ENCODE data around the gene CTNNA3.

Gene CTNNA3

DNA sequence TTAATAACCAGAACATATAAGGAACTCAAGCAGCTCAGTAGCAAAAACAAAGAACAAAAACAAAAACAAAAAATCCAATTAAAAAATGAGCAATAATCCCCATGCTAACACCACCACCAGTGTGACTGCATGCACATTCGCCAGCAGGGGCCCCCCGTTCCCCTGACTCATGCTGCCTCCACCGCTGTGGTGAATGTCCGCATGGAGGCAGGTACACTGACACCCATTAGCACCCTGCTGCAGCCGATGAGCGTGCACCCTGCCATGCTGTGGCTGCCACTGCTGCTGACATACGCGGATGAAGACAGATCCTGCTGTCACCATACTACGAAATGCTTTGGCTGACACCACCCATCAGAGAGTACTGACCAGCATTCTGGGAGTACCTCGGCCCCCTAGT, 1091.8 kb downstream of the CTNNA3 start:
- DNase-seq, result no peak

DNA sequence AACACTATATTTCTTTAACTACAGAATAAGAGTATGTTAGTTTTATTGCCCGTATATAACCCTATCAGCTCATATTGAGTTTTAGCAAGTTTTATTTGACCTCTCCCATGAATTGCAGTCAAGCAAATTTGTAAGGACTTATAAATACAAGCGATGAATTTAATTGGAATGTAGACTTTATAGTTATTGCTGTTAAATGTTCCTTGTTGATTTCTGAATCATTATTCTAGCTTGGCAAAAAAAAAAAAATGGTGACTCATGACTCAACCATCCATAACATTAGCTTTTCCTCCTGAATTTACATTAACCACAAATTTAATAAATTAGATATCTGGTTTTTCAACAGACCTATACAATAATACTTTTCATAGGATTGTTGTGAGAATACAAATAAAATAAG, 1104.1 kb downstream of the CTNNA3 start:
- DNase-seq, result no peak

DNA sequence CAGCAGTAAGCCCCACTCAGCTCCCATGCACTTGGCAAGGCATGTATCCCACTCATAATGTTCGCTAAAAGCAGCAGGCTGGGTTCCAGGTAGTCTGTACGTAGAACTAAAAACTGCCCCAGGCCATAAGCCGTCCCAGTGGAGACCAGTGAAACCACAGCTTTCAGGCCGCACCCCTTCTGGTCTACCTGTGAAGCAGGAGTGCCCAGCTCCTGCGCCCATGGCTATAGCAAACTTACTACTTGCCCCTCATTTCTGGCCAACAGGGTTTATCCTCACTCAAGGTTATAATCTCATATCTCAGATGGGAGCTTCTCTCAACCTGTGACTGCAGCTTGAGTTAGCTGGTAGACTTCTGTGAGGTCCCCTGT, 1108.3 kb downstream of the CTNNA3 start:
- DNase-seq, result no peak

DNA sequence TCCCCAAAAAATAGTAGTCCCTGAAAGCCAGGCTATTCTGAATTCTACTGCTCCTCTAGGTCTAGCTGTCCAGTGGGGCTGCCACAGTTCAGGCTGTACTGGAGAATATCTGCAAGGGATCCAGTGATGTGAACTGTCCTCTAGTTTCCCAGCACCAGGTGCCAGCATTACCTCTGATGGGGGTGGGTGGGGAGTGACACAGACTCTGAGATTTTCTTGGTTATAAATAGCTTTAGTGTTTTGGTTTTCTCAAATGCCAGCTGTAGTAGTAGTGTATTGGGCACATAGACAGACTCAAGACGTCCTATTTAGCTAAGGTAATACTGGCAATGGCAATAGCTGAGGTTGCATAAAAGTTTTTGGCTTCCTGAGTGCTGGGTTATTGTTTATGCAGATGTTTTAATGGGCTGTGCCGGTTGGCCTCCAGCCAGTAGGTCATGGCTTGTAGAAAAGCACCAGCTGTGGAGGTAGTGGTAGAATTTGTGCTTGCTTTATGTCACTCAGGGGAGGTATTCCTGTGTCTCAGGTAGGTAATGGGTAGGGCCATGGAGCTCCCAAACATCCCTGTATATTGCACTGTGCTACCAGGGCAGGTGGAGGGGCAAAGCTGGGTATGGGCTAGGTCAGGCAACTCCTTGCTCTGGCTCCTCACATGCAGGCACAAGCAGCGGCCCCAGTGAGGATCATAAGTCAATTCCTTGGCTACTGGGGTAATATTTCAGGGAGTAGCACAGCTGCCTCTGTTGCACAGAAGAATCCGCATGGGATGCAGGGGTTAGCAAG, 1108.9 kb downstream of the CTNNA3 start:
- no peak for DNase-seq

DNA sequence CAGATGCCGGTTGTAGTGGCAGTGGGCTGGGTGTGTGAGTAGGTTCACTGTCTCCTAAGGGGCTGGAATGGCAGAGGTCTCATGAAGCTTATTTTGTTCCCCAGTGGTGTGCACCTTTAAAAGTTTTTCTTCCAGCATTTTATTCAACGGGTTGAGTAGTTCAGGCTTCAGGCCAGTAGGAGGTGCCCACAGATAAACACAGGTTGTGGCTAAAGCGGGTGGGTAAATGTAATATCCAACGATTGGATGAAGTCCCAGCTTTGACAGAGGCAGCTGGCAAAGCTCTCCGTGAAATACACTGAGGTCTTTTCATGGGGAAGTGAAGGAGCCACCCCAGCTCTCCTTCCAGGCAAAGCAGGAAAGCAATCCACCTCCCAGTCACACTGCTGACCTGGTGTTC, 1109.9 kb downstream of the CTNNA3 start:
- no peak for DNase-seq

DNA sequence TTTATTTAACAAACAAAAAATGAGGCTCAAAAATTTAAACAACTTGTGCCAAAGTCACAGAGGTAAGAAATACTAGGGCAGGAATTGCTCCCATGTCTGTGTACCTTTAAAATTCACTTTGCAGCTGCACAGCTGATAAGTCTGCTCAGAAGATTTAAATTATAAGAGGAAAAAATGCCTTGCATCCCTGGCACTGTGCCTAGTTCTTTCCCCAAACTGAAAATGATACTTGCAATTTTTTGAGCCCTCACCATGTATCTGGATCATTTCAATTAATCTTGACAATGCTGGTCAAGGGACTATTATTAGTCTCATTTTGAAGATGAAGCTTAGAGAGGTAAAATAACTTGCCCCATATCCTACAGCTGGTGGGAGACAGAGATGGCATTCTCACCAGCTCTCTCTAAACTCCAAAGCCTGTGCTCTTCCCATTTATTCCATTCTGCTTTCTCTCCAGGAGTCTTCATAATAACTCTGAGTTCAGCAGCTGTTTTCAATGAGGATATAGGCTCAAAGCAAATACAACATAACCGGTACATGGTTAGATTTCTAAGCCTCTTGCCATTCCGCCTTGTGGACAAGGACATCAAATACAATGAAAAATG, 1120.6 kb downstream of the CTNNA3 start:
- no peak for DNase-seq

DNA sequence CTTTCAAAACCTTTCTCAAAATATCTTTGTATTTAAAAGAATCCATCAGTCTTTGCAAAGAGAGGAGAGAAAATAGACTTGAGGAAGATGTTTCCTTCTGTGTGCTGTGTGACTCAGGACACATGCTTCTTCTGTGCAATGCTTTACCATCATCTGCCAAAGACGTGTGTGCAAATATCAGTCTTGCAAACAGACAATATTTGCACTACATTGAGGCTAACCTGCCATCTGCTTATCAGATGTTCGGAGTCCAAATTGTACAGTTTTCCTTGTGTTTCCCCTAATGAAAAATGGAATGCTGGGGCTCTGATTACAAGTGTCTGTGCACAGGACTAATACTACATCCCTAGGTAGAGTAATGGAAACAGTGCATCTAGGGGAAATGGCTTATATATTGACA, 1123.3 kb downstream of the CTNNA3 start:
- DNase-seq, result no peak

DNA sequence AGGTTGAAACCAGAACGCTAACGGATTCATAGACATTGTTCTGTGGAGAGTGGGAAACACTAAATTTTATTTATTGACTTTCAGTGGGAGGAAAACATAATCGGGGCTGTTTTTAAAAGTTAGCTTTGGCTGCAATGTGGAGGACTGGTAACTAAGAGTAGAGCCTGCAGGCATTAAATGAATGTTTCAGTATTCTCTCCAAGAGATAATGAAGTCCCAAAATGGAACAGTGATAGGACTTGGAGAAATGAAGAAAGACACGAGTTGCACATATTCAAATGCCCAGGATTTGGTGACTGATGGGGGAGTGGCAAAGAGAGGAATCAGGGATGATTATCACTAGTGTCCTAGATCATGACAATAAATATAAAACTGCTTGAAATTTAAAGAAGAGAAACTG, 1130.0 kb downstream of the CTNNA3 start:
- DNase-seq, result no peak

DNA sequence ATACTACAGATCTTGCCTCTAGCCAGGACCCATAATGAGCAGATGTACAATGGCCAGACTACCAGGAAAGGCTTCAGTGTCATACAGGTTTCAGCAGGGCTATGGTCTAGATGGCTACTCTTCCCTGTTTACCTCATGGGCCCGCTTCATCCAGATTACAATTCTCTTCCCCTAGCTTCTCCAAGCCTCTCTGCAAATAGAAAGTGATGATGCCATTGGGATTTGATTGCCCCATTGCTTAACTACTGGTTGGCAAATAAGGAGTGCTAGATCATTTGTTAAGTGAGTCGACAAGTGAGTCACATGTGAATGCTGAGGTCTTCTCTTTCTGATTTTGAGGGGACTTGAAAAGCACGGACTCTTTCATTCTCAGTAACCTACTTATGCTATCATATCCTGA, 1131.7 kb downstream of the CTNNA3 start:
- DNase-seq, result no peak

DNA sequence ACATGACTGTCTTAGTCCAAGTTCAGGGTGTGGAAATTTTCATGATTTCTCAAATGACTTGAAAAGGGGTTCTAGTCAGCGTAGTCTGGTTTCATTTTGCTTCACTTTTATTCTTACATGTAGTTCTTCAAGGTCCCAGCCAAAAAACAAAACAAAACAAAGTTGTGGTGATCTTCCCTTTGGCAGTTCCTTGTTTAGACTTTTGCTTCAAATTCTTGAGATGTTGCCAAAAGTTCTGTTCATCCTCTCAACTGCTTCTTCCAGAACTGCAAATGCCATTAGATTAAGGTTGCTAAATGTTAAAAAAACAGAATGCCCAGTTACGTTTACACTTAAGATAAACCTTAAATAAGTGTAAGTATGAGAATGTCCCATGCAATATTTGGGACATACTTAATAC, 1140.9 kb downstream of the CTNNA3 start:
- DNase-seq, result no peak

DNA sequence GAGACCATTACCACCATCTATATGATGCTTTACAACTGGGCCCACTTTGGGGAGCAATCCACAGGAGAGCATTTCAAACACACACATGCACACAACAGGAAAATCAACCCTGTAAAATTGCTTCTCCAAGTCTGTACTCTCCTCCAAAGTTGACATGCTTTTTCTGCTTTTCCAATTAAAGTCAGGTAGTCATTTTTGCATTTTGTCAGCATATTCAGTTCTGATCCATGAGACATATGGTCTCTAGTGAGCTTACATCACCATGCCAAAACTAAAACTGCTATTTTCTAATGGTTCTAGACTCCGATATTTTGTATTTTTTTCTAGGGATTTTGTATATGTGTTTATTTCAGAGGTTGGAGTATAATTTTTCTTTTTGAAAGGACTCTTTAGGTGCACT, 1143.7 kb downstream of the CTNNA3 start:
- DNase-seq, result no peak

DNA sequence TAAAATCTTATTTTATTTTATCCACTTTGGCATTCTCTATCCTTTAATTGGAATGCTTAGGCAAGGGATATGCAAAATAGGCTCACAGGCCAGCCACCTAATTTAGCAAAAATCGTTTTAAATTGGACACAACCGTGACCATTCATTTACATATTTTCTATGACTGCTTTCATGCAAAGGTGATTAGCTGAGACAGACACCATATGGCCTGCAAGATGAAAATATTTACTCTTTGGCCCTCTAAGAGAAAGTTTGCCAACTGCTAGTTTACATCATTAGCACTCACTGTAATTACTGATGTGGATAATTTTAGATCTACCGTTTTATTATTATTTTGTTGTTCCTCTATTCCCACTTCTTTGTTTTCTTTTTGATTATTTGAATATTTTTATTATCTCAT, 1145.6 kb downstream of the CTNNA3 start:
- DNase-seq, result no peak

DNA sequence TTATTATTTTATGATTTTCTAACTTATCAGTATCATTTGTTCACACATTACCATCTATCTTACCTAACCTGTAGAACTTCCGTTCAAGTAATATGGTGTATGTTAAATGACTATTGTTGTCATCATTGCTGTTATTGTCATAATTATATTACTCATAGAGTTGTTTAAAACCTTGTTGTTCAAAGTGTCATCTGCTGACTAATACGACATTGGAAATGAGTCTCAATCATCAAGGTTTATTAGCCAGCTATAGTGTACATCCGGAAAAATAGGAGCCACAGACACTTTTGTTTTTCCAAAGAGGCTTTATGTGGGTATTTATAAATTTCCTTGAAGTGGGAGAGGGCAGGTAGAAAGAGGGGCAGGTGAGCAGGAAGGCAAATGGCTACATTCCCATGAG, 1157.1 kb downstream of the CTNNA3 start:
- DNase-seq, result no peak

DNA sequence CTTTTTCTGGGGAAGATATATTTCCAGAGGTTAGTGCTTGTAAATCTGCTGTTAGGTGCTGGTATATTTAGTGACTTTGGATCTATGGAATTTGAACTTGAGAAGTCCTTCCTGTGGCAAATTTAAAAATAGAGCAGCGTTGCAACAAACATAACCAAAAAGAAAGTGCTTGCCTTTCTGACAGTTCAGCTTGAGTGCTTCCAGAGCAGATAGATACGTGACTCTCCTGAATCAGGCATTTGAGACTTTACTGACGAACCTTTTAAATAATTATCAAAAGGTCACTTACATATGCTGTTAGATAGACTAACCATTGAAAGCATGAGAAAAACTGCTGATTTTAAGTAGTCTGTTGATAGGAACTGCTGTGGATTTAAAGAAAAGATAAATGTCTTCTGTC, 1157.6 kb downstream of the CTNNA3 start:
- DNase-seq, result no peak

DNA sequence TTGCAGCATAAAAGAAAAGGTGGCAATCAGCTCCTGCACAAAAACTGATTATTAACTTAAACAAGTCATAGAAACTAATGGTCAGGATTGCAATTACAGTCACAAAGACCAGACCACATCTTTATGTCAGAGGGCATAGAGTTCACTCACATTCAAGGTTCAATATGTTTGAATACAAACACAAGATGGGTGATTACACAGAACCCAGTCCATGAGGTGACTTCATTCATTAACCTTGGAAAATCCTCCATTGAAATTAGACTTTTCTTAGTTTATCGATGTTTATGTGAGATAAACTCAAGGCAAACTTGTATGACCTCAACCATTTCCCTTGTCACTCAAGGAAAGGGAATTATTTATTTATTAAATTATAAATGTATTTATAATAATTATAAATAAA, 1158.8 kb downstream of the CTNNA3 start:
- DNase-seq, result no peak

DNA sequence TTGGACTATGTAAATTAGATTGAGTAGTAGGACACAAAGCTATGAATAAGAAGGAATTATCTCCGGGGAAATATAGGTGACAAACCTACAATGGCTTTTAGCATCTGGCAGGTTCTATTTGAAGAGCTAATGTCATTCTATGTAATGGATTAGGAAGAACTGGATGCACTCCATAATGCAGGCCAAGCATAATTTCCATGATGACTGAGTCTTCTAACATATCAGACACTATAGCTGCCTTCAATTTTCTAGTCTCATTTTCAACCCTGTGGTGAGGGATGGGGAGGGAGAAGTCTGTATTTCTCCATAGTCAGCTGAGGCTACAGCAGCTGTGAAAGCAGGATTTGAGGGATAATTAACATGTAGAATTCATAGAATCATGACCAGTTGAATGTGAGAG, 1160.6 kb downstream of the CTNNA3 start:
- DNase-seq, result no peak

DNA sequence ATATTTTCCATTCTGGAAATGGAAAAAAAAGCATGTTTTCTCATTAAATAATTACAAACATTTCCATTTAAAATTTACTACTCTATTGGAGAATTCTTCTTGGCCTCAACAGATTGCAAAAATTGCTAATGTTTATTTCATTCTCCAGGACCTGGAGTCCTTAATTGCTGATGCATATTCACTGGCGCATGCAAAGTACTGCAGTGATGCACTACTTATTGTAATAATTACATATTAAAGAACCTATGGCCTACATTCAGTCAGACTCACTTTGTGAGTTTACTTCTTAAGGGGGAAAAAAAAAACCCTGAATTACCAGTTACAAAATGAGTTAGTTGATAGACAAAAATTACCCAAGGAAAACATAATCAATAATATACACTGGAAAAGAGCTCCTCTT, 1161.1 kb downstream of the CTNNA3 start:
- no peak for DNase-seq

DNA sequence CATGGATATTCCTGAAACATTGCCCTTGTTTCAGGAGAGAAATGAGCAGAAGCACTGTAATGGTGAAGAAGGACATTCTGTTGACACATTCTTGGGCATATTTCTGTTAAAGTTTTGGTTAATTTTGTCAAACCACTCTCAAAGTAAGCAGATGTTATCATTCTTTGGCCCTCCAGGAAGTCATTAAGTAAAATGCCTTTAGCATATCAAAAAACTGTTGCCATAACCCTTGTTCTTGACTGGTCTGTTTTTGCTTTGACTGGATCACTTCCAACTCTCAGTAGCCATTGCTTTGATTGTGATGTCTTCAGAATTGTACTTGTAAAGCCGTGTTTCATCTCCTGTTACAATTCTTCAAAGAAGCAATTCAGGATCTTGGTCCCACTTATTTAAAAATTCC, 1174.5 kb downstream of the CTNNA3 start:
- no peak for DNase-seq

DNA sequence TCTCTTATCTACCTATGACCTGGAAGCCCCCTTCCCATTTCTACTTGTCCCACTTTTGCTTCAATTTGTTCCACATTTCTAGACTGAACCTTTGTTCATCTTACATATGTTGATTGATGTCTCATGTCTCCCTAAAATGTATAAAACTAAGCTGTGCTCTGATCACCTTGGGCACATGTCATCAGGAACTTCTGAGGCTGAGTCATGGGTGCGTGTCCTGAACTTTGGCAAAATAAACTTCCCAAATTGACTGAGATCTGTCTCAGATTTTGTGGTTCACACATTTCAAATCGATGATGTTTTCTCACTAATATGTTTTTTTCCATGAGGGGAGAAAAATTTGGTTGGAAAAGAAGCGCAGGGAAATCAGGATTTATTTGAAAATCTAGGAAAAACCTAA, 1176.4 kb downstream of the CTNNA3 start:
- no peak for DNase-seq

DNA sequence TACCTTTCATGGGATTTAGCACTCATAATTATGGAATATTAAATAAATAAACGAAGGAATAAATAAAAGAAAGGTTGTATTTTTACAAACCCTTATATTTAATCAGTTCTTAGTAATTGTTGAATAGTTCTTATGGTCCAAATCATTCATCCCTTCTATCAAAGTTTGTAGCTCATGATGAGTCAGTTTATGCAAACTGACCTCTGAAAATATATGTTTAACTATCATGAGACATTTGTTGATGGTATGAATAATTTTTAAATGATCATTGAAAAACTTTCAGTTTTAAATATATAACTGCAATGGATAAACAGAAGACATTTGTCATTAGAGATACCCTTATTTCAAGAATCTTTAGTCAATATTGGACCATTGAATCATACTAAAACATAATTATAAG, 1181.3 kb downstream of the CTNNA3 start:
- no peak for DNase-seq

DNA sequence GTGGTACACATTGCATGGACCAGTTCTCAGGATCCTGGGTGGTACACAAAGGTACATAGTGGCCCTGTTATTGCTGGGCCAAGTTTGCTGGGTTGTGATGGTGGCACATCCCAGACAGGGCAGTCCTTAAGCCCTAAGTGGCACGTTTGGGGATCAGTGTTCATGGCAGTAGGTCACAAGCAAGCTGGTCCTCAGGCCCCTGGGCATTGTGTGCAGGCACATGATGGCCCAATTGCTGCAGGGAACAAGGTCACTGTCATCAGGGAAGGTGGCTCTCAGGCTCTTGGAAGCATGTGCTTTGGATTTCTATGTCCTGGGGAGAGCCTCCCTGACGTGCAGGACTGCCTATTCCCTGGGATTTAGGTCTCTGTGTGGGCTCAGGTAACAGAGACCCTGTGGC, 1182.5 kb downstream of the CTNNA3 start:
- no peak for DNase-seq

DNA sequence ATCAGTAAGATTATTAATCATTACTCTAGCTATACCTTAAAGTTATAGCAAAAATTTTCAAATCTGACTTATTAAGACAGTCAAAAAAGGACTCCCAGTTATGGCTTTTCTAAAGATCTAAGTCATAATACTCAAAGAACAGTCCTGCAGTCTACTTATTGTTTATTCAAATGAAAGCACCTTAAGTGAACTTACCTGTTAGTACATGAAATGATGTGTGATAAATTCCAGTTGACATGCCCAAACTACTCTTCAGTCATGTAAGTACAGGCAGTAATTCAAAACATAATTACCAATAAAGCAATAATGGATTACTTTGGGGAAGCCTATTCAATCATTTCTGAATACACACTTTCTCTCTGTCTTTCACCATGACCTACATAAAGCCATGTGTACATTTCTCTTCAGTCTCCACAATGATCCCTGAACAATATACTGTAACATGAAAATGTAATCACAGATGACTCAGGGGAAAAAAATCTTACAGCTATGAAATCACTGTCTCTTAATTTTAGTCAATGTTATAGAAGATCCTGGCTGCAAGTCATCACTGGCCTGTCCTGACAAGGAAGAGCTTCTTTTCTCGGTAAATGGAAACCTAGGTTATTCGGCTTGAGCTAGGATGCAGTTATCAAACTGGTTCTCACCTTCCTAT, 1190.9 kb downstream of the CTNNA3 start:
- no peak for DNase-seq

DNA sequence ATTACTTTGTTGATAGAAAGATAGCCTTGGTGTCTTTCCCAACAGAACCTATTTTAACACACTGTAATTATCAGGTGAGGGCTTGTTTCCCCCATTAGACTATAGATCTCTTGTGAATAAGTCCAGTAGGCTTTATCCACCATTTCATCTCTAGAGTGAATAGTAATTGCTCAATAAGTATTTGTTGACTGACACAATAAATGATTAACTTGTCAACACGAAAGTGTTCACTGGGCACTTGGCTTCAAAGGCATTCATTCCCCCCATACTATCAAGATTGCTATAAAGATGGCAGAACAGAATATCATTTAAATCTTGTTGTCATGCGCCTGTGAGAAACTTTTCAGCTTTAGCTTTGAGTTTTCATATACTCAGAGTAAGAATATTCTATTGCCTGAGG, 1194.6 kb downstream of the CTNNA3 start:
- DNase-seq, result no peak

DNA sequence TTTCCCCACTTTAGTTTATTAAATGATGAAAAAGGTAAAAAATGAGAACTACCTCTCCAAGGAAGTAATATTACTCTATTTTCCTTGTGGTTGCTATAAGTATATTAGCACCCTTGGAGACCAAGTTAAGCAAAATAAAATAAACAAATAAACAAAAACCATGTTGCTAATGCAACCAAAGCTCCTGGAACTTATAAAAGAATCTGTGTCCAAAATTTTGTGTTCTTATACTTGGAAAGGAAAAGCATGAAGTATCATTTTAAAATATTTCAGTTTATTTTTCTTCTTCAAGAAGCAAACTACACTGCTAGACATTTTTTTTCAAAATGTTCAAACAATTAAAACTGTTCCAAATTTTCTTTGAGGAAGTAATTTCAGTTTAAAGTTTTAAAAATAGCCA, 1212.0 kb downstream of the CTNNA3 start:
- no peak for DNase-seq

DNA sequence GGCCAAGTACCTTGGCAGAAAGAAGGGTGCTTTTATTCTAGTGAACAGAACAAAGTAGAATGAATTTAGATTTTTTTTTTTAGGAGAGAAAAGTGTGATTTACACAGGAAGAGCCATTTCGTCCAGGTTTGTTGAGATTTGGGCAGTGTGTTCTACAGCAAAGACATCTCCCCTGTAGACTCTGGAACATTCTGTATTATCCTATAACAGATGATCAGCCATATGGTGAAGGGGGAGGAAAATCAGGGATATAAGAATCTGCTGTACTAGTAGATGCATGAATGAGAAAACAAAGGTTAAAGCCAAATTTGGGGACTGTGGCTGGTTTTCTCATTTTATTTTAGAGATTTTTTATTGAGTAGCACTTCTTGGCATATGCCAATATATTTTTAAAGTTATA, 1223.8 kb downstream of the CTNNA3 start:
- DNase-seq, result no peak

Measured in cortex of kidney (tissue), 1 donor.